Fibroblast of skin of back (primary cell): Measurements from ENCODE around the gene DCAF15.

Source experiments
- DNase-seq: peaks from one replicate; pipeline ENCODE4 v3.0.0-alpha.2; 2013

Gene DCAF15

GRCh38 chr19:13995878-13996765, 43.8 kb downstream of the DCAF15 start:
- DNase-seq, result no peak

DNA sequence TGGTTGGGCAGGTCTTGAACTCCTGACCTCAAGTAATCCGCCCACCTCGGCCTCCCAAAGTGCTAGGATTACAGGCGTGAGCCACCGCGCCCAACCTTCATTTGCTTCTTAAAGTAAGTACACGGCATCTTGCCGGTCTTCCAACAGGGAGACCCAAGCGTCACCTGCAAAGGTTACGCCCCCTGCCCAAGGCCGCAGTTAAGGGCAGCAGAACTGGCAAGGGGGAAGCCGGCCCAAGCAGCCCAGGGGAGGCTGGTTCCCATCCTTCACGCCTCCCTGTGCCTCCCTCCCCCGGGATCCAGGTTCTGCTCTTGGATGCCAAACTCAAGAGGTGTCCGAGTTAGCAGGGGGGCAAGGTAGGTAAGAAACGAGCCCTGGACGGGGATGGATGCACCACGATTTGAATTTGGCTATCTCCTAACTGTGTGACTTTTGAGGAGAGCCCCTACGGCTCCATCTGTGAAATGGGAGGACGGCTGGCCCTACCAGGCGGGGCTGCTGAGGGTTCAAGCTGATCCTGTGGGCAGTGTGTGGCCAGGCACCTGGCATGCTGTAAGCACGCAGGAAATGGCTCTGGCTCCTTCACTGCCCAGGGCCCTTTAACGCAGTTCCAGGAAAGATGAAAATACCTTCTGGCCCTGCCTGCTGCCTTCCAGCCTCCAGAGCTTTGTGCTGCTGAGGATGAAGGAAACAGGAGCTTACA, 44.8 kb downstream of the DCAF15 start:
- DNase-seq, result no peak

- no peak for DNase-seq
Observed at GRCh38 chr19:13997631-13997962, 45.3 kb downstream of the DCAF15 start.

GRCh38 chr19:13998426-13998825, 46.1 kb downstream of the DCAF15 start:
- no peak for DNase-seq

- DNase-seq, result no peak
Observed at GRCh38 chr19:13999085-13999484, 46.8 kb downstream of the DCAF15 start.

GRCh38 chr19:14000691-14001375, 48.5 kb downstream of the DCAF15 start:
- no peak for DNase-seq

DNA sequence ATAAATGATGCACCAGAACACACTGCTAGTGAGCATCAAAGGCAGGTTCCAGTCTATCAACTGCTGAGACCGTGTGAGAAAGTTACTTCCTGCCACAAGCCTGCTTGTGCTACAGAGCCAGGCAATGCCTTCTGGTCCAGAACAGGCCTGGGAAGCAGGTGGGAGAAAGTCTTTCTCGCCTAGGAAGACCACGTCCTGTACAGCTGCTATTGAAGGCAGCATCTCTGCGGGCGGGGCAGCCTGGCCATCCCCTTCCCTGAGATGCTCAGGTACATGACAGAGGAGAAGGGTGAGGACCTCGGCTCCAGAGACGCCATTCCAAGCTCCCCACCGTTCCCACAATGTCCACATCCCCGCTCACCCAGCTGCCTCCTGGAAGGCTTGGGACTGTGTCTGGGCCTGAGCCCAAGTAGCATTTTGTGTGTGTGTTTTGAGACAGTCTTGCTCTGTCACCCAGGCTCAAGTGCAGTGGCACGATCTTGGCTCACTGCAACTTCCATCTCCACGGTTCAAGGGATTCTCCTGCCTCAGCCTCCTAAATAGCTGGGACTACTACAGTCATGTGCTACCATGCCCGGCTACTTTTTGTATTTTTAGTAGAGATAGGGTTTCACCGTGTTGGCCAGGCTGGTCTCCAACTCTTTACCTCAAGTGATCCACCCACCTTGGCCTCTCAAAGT, 50.4 kb downstream of the DCAF15 start:
- no peak for DNase-seq

DNA sequence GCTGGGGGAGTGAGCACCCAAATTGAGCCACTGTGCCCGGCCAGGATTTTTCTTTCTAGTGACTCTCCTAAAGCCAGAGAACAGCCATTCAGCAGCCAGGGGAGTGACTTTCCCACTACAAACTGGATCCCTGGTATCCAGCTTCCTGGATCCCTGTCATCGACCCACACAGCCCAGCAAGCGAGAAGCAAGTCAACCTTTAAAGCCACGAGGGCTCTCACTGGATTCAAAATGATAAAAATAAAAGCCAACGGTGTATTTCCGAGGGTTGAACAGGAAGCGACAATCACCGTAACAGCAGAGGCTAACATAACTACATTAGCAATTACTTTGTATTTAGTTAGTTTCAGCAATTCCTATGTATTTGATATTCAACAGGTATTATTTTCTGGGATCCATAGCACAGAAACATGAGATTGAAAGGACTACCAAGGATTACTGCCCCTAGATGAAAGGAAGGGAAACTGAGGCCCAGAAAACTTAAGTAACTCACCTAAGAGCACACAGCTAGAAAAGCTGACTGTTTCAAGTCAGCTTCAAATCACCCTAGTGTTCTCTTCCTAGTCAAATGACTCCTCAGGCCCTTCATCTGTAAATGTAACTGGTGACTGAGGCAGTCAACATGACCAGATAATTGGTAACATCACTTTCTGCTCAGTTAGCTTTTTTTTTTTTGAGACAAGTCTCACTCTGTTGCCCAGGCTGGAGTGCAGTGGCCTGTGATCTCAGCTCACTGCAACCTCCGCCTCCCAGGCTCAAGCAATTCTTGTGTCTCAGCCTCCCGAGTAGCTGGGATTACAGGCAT, 51.1 kb downstream of the DCAF15 start:
- no peak for DNase-seq

- peak; percentile 4 for DNase-seq
Observed at GRCh38 chr19:14004619-14005348, 52.5 kb downstream of the DCAF15 start.

GRCh38 chr19:14005349-14006084, 53.2 kb downstream of the DCAF15 start:
- DNase-seq, result peak; percentile 80

- peak; percentile 100 for DNase-seq
Observed at GRCh38 chr19:14006085-14006765, 53.9 kb downstream of the DCAF15 start, which contains the start of gene RFX1. TSS of gene RFX1 (minus strand) at chr19:14006320. CDS start at chr19:13993843, 12,477 bp downstream.

DNA sequence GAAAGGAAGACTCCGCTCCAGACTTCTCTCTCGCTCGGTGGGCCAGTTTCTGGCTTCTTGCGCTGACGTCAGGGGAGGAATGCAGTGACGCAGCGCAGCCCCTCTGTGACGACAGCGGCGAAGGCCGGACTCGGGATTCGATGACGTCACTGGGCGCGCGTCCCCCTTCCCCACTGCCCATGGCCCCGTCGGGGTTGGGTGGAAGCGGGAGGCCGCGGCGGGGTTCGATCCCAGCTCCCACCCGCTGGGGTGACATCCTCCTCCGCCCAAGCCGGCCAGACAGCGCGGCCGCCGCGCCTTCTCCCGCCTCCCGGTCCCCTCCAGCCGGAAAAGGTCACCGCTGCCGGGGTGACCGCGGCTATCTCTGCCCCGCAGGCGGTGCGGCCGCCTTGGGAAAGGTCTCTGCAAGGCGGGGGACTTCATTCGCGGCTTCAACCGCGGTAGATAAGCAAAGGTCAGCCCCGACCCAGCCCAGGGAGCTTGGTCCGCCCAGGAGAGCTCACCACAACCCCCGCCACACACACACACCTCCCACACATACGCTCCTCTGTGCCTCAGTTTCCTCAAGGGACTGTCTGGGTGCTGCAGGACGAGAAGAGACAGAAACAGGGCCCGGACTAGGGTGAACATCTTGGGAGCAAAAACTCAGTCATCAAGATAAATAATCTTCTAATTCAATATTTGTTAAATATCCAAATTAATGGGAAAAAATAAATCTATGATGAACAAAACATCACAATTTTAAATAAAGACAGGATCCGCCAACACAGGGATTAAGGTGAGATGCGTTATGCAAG, 54.7 kb downstream of the DCAF15 start:
- DNase-seq, result no peak
